ENCODE measurements around the gene STK11IP.

The STK11IP gene

DNA sequence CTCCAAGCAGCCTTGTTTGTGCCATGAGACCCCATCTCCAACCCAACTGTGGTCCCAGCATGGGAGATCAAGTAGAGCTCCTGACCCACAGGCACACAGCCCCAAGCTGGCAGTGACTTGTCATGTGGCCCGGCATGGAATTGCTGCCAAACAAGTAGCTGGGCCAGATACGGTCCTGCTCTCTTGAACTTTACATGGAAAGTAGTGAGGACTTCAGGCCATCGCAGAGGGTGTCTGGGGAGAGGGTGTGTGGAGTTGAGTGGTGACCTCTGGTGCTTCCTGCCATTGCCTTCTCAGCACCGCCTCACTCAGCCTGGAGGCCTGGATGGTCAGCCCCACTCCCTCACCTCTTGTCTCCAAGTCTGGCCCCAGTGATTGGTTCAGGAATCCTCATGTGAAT lies 18.9 kb downstream of the STK11IP start:
- H3K79me2 ChIP-seq (ENCODE audit: low read length): no peaks in the 10 kb centered on the region
- H3K27ac ChIP-seq (ENCODE audit: low read length): no peak overlapping the region
- peaks cover 10% of the 10 kb centered on the region for H3K4me1 ChIP-seq (ENCODE audit: low read length)
- H2AFZ ChIP-seq (ENCODE audit: low read depth, low read length): no peak overlapping the region
- H3K9me3 ChIP-seq (ENCODE audit: insufficient read depth, low read length): no peaks in the 10 kb centered on the region
- H4K20me1 ChIP-seq (ENCODE audit: insufficient read depth, low read length): no peaks in the 10 kb centered on the region
- no peak overlapping the region for H3K4me3 ChIP-seq (ENCODE audit: low read length)
- no peak overlapping the region for H3K9ac ChIP-seq (ENCODE audit: low read length)
- H3K27me3 ChIP-seq (ENCODE audit: low read depth, low read length): no peaks in the 10 kb centered on the region
- H3K36me3 ChIP-seq (replicated peaks; ENCODE audit: low read depth, low read length): no peaks in the 10 kb centered on the region
- TF ChIP-seq, protein P1, sequence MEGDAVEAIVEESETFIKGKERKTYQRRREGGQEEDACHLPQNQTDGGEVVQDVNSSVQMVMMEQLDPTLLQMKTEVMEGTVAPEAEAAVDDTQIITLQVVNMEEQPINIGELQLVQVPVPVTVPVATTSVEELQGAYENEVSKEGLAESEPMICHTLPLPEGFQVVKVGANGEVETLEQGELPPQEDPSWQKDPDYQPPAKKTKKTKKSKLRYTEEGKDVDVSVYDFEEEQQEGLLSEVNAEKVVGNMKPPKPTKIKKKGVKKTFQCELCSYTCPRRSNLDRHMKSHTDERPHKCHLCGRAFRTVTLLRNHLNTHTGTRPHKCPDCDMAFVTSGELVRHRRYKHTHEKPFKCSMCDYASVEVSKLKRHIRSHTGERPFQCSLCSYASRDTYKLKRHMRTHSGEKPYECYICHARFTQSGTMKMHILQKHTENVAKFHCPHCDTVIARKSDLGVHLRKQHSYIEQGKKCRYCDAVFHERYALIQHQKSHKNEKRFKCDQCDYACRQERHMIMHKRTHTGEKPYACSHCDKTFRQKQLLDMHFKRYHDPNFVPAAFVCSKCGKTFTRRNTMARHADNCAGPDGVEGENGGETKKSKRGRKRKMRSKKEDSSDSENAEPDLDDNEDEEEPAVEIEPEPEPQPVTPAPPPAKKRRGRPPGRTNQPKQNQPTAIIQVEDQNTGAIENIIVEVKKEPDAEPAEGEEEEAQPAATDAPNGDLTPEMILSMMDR (IDR thresholded peaks at IDR 0.05; ENCODE audit: low read depth, low read length): no peak
- TF ChIP-seq EZH2phosphoT487 (IDR thresholded peaks at IDR 0.05; ENCODE audit: low read depth): no peak
- no peak overlapping the region for H3K4me2 ChIP-seq (ENCODE audit: low read length)

DNA sequence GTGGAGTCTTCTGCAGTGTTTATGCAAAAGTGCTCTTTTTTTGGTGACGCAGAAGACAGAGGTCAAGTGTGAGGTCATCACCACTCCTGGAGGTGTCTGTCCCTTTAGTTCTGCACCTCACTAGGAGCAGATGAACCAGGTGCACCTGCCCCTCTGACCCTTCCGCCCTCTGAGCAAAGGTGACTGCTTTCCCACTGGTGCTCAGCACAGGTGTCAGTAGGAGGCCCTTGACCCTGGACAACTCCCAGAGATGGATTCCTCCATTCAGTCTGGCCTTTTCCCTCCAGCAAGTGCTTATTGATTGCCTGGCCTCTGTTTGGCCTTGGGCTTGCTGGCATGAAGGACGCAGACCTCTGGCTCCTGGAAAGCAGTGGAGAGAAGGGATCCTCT lies 21.1 kb downstream of the STK11IP start:
- no peak overlapping the region for H3K4me2 ChIP-seq (ENCODE audit: low read length)
- TF ChIP-seq EZH2phosphoT487 (IDR thresholded peaks at IDR 0.05; ENCODE audit: low read depth): no peak
- TF ChIP-seq, protein P1 (IDR thresholded peaks at IDR 0.05; ENCODE audit: low read depth, low read length): no peak
- H3K4me1 ChIP-seq (ENCODE audit: low read length): no peaks in the 10 kb centered on the region
- no peaks in the 10 kb centered on the region for H3K79me2 ChIP-seq (ENCODE audit: low read length)
- H3K36me3 ChIP-seq (replicated peaks; ENCODE audit: low read depth, low read length): no peaks in the 10 kb centered on the region
- no peak overlapping the region for H3K9ac ChIP-seq (ENCODE audit: low read length)
- no peak overlapping the region for H3K4me3 ChIP-seq (ENCODE audit: low read length)
- H2AFZ ChIP-seq (ENCODE audit: low read depth, low read length): no peak overlapping the region
- H4K20me1 ChIP-seq (ENCODE audit: insufficient read depth, low read length): no peaks in the 10 kb centered on the region
- H3K27me3 ChIP-seq (ENCODE audit: low read depth, low read length): peaks cover 3% of the 10 kb centered on the region; the same call in 1 of the 2 replicates
- no peak overlapping the region for H3K27ac ChIP-seq (ENCODE audit: low read length)
- H3K9me3 ChIP-seq (ENCODE audit: insufficient read depth, low read length): no peaks in the 10 kb centered on the region

DNA sequence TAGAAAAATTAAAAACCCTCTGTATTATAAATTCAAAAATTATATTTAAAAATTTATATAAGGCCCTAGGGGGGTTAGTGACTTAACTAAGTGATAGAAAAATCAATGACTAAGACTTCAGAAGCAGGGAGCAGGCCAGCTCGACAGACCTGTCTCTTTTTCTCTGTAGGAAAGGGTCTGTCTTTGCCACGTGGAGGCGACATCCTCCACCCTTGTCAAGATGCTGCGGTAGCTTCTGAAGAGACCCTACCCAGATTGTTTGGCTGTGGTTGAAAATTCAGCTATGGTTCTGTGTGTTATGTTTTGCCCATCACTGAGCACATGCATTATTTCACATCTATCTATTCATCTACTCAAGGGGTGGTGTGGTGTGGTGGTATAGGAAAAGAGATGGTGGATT lies 21.6 kb downstream of the STK11IP start:
- Histone ChIP-seq H3K9me3 (ENCODE audit: insufficient read depth, low read length) (no peaks in the 10 kb centered on the region), H3K4me2 (ENCODE audit: low read length) (no peak overlapping the region), H3K27ac (ENCODE audit: low read length) (no peak overlapping the region), H3K27me3 (ENCODE audit: low read depth, low read length) (peaks cover 3% of the 10 kb centered on the region; the same call in 1 of the 2 replicates), H3K36me3 (replicated peaks; ENCODE audit: low read depth, low read length) (no peaks in the 10 kb centered on the region), H3K9ac (ENCODE audit: low read length) (no peak overlapping the region), H3K4me3 (ENCODE audit: low read length) (no peak overlapping the region), H4K20me1 (ENCODE audit: insufficient read depth, low read length) (no peaks in the 10 kb centered on the region), H3K79me2 (ENCODE audit: low read length) (no peaks in the 10 kb centered on the region), H3K4me1 (ENCODE audit: low read length) (no peaks in the 10 kb centered on the region), H2AFZ (ENCODE audit: low read depth, low read length) (no peak overlapping the region)
- TF ChIP-seq, protein P1 (IDR thresholded peaks at IDR 0.05; ENCODE audit: low read depth, low read length): no peak
- no peak for TF ChIP-seq EZH2phosphoT487 (IDR thresholded peaks at IDR 0.05; ENCODE audit: low read depth)

GRCh38 chr2:219620546-219620945 lies 22.9 kb downstream of the STK11IP start:
- no peak overlapping the region for H3K4me3 ChIP-seq (ENCODE audit: low read length)
- no peak overlapping the region for H3K4me2 ChIP-seq (ENCODE audit: low read length)
- no peaks in the 10 kb centered on the region for H4K20me1 ChIP-seq (ENCODE audit: insufficient read depth, low read length)
- H3K4me1 ChIP-seq (ENCODE audit: low read length): no peaks in the 10 kb centered on the region
- peaks cover 3% of the 10 kb centered on the region; the same call in 1 of the 2 replicates for H3K27me3 ChIP-seq (ENCODE audit: low read depth, low read length)
- H3K79me2 ChIP-seq (ENCODE audit: low read length): no peaks in the 10 kb centered on the region
- no peak overlapping the region for H3K9ac ChIP-seq (ENCODE audit: low read length)
- no peaks in the 10 kb centered on the region for H3K9me3 ChIP-seq (ENCODE audit: insufficient read depth, low read length)
- H2AFZ ChIP-seq (ENCODE audit: low read depth, low read length): no peak overlapping the region
- no peak for TF ChIP-seq EZH2phosphoT487 (IDR thresholded peaks at IDR 0.05; ENCODE audit: low read depth)
- TF ChIP-seq, protein P1 (IDR thresholded peaks at IDR 0.05; ENCODE audit: low read depth, low read length): no peak
- H3K36me3 ChIP-seq (replicated peaks; ENCODE audit: low read depth, low read length): no peaks in the 10 kb centered on the region
- H3K27ac ChIP-seq (ENCODE audit: low read length): no peak overlapping the region
